Measurements from ENCODE around the gene RBCK1.

GRCh38 chr20:444862-445426 is 36.8 kb downstream of the RBCK1 start:
- no peak for TF ChIP-seq CTCF (IDR thresholded peaks at IDR 0.05)
- TF ChIP-seq POLR2A (IDR thresholded peaks at IDR 0.05), result no peak
- TF ChIP-seq EP300 (IDR thresholded peaks at IDR 0.05), result no peak
